ENCODE measurements around the gene BIRC5. TPM values are rescaled to one million over a fixed set of nuclear protein-coding genes. Genes with fewer than 3 reads are reported as not detected.

The BIRC5 gene
- polyA plus RNA-seq, 3 donors from 2014 or later, result 3.6 to 5.5 (median 4.5) TPM

GRCh38 chr17:78268191-78268874, 54.3 kb downstream of the BIRC5 start:
- no peaks in the 10 kb centered on the region for H3K4me1 Mint-ChIP-seq
- no peaks in the 10 kb centered on the region for H3K9me3 Mint-ChIP-seq
- no peak overlapping the region for H3K27ac Mint-ChIP-seq
- no peak overlapping the region for H3K4me3 Mint-ChIP-seq
- peaks cover 0 to 3% (median 2%) of the 10 kb centered on the region in 3 donors for H3K27me3 Mint-ChIP-seq (ENCODE audit: low read depth in 3 of 3)
- no peak for DNase-seq
- H3K36me3 Mint-ChIP-seq, result no peaks in the 10 kb centered on the region

DNA sequence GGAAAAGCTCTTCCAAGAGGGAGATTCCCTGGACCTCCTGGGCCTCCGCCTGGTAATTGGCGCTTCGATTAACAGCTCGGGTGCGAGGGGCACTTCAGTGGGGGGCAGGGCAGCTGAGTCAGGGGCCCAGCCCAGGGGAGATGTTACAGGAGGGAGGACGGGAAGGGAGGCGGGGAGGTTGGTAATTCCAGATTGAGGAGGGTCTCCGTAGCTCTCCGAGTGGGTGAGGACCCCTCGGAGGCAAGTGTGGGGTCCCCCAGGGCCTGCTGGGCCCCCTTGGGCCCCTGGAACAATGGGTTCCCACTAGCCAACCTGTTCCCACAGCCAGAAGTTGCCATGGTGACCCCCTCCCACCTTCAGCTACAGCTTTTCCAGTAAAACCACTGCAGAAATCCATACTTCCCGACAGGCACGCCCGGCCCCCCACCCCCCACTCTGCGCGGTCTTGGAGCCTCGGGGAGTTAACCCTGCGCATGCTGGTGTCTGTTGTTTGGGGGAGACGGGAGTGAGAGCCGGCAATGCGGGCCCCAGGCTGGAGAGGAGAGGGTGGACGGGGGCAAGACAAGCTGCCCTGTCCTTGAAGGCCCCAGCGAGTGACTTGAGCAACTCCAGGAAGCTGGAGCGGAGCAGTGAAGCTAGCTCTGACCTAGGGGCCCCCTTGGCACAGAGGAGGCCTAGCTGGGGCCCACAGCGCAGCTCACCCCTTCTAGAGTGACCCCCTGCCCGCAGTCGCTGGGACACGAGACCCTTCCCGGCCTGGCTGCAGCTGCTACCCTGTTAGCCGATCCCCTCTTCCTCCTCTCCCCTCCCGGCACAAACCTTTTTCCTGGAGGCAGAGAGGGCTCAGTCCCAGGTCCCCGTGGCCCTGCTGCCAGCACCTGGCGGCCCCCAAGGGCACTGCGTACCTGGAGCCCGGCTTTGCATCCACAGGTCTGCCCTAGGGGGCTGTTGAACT, 55.2 kb downstream of the BIRC5 start:
- no peak for DNase-seq
- no peaks in the 10 kb centered on the region for H3K9me3 Mint-ChIP-seq
- no peak overlapping the region for H3K4me3 Mint-ChIP-seq
- no peaks in the 10 kb centered on the region for H3K4me1 Mint-ChIP-seq
- no peaks in the 10 kb centered on the region for H3K36me3 Mint-ChIP-seq
- no peak overlapping the region for H3K27ac Mint-ChIP-seq
- H3K27me3 Mint-ChIP-seq (ENCODE audit: low read depth in 3 of 3), result peaks cover 0 to 3% (median 2%) of the 10 kb centered on the region in 3 donors

DNA sequence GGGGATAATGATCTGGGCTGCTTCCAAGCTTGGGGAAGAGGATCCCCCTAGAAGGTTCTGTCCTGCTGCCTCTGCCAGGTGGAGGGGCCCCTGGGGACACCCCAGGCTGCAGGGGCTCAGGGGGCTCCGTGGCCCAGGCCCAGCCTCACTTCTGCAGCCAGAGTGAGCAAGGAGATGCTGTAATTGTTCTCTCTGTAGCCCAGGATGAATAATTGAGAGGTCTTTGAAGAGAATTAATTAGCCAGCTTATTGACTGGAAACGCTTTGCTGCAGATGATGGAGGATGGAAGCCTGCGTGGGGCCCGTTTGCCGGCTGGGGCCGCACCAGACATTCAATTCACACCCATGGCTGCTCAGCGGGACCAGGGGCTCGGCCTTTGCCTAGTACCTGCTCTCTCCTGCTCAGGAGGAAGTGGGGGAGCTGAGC, 55.9 kb downstream of the BIRC5 start:
- H3K27ac Mint-ChIP-seq, result no peak overlapping the region
- H3K27me3 Mint-ChIP-seq (ENCODE audit: low read depth in 3 of 3), result peaks cover under 1 to 3% (median 2%) of the 10 kb centered on the region in 3 donors
- no peaks in the 10 kb centered on the region for H3K36me3 Mint-ChIP-seq
- H3K4me3 Mint-ChIP-seq, result no peak overlapping the region
- no peaks in the 10 kb centered on the region for H3K9me3 Mint-ChIP-seq
- DNase-seq, result no peak
- no peaks in the 10 kb centered on the region for H3K4me1 Mint-ChIP-seq

GRCh38 chr17:78271419-78272170, 57.5 kb downstream of the BIRC5 start:
- Mint-ChIP-seq H3K9me3 (no peaks in the 10 kb centered on the region), H3K27me3 (ENCODE audit: low read depth in 3 of 3) (peaks cover under 1 to 5% (median 4%) of the 10 kb centered on the region in 3 donors), H3K4me3 (no peak overlapping the region), H3K27ac (no peak overlapping the region), H3K4me1 (no peaks in the 10 kb centered on the region), H3K36me3 (no peaks in the 10 kb centered on the region)
- no peak for DNase-seq

DNA sequence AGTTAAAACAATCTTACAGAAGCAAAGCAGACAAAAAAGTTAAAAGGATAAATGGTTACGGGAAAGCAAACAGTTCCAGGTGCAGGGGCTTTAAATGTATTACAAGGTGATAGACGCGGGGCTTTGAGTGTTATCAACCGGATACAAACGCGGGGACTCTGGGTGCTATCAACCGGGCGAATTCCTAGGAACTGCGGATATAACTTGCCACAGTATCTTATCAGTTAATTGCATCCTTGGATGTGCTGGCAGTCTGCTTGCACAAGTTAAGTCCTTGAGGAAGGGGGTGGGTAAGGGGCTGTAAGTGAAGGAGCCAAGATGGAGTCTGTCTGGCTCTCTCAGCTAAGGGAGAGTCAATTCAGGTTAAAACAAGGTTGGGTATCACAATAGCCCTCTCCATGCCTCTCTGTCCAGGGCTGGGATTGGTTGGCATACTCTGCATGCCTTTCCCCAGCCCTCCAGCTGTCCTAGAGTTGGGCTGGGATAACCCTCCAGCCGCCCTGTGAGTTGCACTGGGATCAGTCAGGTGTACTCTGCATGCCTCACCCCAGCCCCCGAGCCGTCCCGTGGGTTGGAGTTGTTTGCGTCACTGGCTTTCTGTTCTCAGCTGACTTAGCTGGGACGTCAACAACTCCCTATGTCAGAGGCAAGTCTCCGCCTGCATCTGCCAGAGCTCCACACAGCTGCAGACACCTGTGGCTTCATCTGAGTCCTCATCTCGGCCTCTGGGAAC, 58.3 kb downstream of the BIRC5 start:
- peaks cover 0 to 5% (median 4%) of the 10 kb centered on the region in 3 donors for H3K27me3 Mint-ChIP-seq (ENCODE audit: low read depth in 3 of 3)
- H3K4me1 Mint-ChIP-seq, result no peaks in the 10 kb centered on the region
- H3K36me3 Mint-ChIP-seq, result no peaks in the 10 kb centered on the region
- no peak for DNase-seq
- no peak overlapping the region for H3K4me3 Mint-ChIP-seq
- no peaks in the 10 kb centered on the region for H3K9me3 Mint-ChIP-seq
- H3K27ac Mint-ChIP-seq, result no peak overlapping the region

- Mint-ChIP-seq H3K36me3 (no peaks in the 10 kb centered on the region), H3K4me1 (no peaks in the 10 kb centered on the region), H3K27me3 (ENCODE audit: low read depth in 3 of 3) (peaks cover 0 to 5% (median 4%) of the 10 kb centered on the region in 3 donors), H3K4me3 (no peak overlapping the region), H3K9me3 (no peaks in the 10 kb centered on the region), H3K27ac (no peak overlapping the region)
- no peak for DNase-seq
Measured at GRCh38 chr17:78272914-78273258, 58.8 kb downstream of the BIRC5 start.

DNA sequence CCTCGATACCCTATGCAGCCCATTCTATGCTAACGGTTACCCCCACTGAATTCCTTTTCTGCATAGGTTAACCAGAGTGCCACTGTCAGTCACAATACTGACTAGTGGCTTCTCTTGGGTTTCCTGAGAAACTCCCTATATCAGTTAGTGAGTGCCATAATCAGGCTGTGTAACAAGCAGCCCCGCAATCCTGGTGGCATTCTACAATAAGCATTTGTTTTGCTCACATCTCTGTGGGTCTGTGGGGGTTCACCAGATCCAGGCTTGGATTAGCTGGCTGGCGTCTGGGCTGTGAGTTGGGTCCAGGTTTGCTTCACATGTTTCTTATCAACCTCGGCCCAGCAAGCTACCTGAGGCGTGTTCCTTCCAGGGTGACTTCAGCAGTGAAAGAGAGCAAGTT, 59.8 kb downstream of the BIRC5 start:
- Mint-ChIP-seq H3K27ac (no peak overlapping the region), H3K36me3 (no peaks in the 10 kb centered on the region), H3K4me1 (no peaks in the 10 kb centered on the region), H3K9me3 (no peaks in the 10 kb centered on the region), H3K4me3 (no peak overlapping the region), H3K27me3 (ENCODE audit: low read depth in 3 of 3) (peaks cover 0 to 5% (median 4%) of the 10 kb centered on the region in 3 donors)
- DNase-seq, result no peak

Other genes starting within 250 kb of the BIRC5 start
- 100 to 1,000 TPM; 194 to 262 (median 203) TPM for gene TMC6, start 85.5 kb upstream of the BIRC5 start, polyA plus RNA-seq
- gene TMC8, start 83.5 kb upstream of the BIRC5 start, polyA plus RNA-seq, result 100 to 1,000 TPM in 1 of 3 donors, 10 to 100 TPM in 2; 55.2 to 170 (median 58.2) TPM
- not detected for gene C17orf99, start 67.9 kb upstream of the BIRC5 start, polyA plus RNA-seq
- gene SYNGR2, start 45.7 kb upstream of the BIRC5 start, polyA plus RNA-seq, result 100 to 1,000 TPM; 113 to 230 (median 132) TPM
- gene TK1, start 27.2 kb upstream of the BIRC5 start, polyA plus RNA-seq, result 10 to 100 TPM; 11.3 to 19.7 (median 13.1) TPM
- 1 to 10 TPM; 1.0 to 3.2 (median 1.2) TPM for gene AFMID, start 26.9 kb upstream of the BIRC5 start, polyA plus RNA-seq
- not detected for gene TMEM235, start 17.4 kb downstream of the BIRC5 start, polyA plus RNA-seq
- gene SOCS3, start 145.8 kb downstream of the BIRC5 start, polyA plus RNA-seq, result 10 to 100 TPM in 2 of 3 donors, 1 to 10 TPM in 1; 9.0 to 15.4 (median 10.6) TPM
- 10 to 100 TPM; 17.0 to 27.5 (median 27.2) TPM for gene PGS1, start 164.4 kb downstream of the BIRC5 start, polyA plus RNA-seq

Measured in immature natural killer cell (primary cell).